Neural cell (in vitro differentiated cells): ENCODE measurements around the gene FUBP1. TPM values are rescaled to one million over a fixed set of nuclear protein-coding genes. Genes with fewer than 3 reads are reported as not detected.

Experiments
- H2AFZ ChIP-seq: fragments of 200-600, 300-800 bp; sonication (generic), shearing (Covaris generic); 2 replicates; pipeline ENCODE4 v1.6.0; 2014; ENCODE audit warnings: low read depth, mild to moderate bottlenecking, antibody characterized with exemption, low read length, moderate library complexity
- H3F3A ChIP-seq: fragments of 200-600 bp; shearing (Covaris generic); 2 replicates; pipeline ENCODE4 v1.6.1; 2016; ENCODE audit warnings: mild to moderate bottlenecking, moderate library complexity, mixed read lengths, antibody characterized with exemption, low read length; ENCODE audit not compliant: insufficient read depth, poor library complexity, severe bottlenecking
- H3K27ac ChIP-seq: fragments of 200-600, 300-800 bp; sonication (generic), shearing (Covaris generic); 2 replicates; pipeline ENCODE4 v1.5.1; 2014; ENCODE audit warnings: mild to moderate bottlenecking, low read length, moderate library complexity
- H3K27me3 ChIP-seq: fragments of 300-800, 200-600 bp; sonication (generic), shearing (Covaris generic); 2 replicates; pipeline ENCODE4 v1.6.0; 2014; ENCODE audit warnings: mild to moderate bottlenecking, low read depth, low read length, moderate library complexity; ENCODE audit not compliant: insufficient read depth
- H3K36me3 ChIP-seq: fragments of 300-800, 200-600 bp; sonication (generic), shearing (Covaris generic); 2 replicates; pipeline ENCODE4 v1.5.1; 2014; ENCODE audit warnings: mild to moderate bottlenecking, antibody characterized with exemption, low read length, moderate library complexity; ENCODE audit not compliant: insufficient read depth
- H3K4me2 ChIP-seq: fragments of 300-800, 200-600 bp; sonication (generic), shearing (Covaris generic); 2 replicates; pipeline ENCODE4 v1.6.0; 2014; ENCODE audit warnings: mild to moderate bottlenecking, low read length
- H3K4me3 ChIP-seq: fragments of 300-800, 200-600 bp; sonication (generic), shearing (Covaris generic); 2 replicates; pipeline ENCODE4 v1.5.1; 2014; ENCODE audit warnings: mild to moderate bottlenecking, low read length, moderate library complexity
- H3K79me2 ChIP-seq: fragments of 200-600 bp; shearing (Covaris generic); replicated peaks from 2 replicates; pipeline ENCODE4 v1.6.0; 2014; ENCODE audit warnings: mild to moderate bottlenecking, low read length, moderate library complexity; ENCODE audit not compliant: insufficient read depth
- H3K9ac ChIP-seq: fragments of 300-800, 200-600 bp; sonication (generic), shearing (Covaris generic); 2 replicates; pipeline ENCODE4 v1.6.1; 2016; ENCODE audit warnings: mild to moderate bottlenecking, low read length, mixed read lengths
- H3K9me2 ChIP-seq: fragments of 200-600 bp; shearing (Covaris generic); 2 replicates; pipeline ENCODE4 v1.6.1; 2016; ENCODE audit warnings: mild to moderate bottlenecking, low read length, mixed read lengths; ENCODE audit not compliant: insufficient read depth
- H3K9me3 ChIP-seq: fragments of 200-600, 300-800 bp; sonication (generic), shearing (Covaris generic); 2 replicates; pipeline ENCODE4 v1.6.1; 2016; ENCODE audit warnings: mild to moderate bottlenecking, mixed run types, low read length, moderate library complexity, mixed read lengths
- H4K20me1 ChIP-seq: fragments of 200-600 bp; shearing (Covaris generic); 2 replicates; pipeline ENCODE4 v1.6.1; 2016; ENCODE audit warnings: mild to moderate bottlenecking, mixed run types; ENCODE audit not compliant: insufficient read depth
- EP300 ChIP-seq: fragments of 450-650 bp; conservative IDR thresholded peaks from 2 replicates; pipeline ENCODE4 v1.6.1; 2014; ENCODE audit warnings: antibody characterized with exemption, mild to moderate bottlenecking, moderate library complexity; ENCODE audit not compliant: poor library complexity, severe bottlenecking
- EZH2 ChIP-seq: fragments of 200-600, 300-800 bp; shearing (Covaris generic), sonication (generic); IDR thresholded peaks from 2 replicates; pipeline ENCODE4 v1.6.1; 2014; ENCODE audit warnings: antibody characterized with exemption, low read length, borderline replicate concordance, mild to moderate bottlenecking; ENCODE audit not compliant: insufficient read depth, poor library complexity, severe bottlenecking
- MXI1 ChIP-seq: fragments of 450-650 bp; conservative IDR thresholded peaks from 2 replicates; pipeline ENCODE4 v1.6.1; 2014; ENCODE audit warnings: antibody characterized with exemption, mild to moderate bottlenecking; ENCODE audit not compliant: poor library complexity, severe bottlenecking
- POLR2AphosphoS5 ChIP-seq: IDR thresholded peaks from 2 replicates; pipeline ENCODE4 v1.6.1; 2012
- RAD21 ChIP-seq: fragments of 450-650 bp; conservative IDR thresholded peaks from 2 replicates; pipeline ENCODE4 v1.6.1; 2014; ENCODE audit warnings: antibody characterized with exemption, mild to moderate bottlenecking, moderate library complexity
- SMC3 ChIP-seq: fragments of 450-650 bp; conservative IDR thresholded peaks from 2 replicates; pipeline ENCODE4 v1.6.1; 2014; ENCODE audit warnings: antibody characterized with exemption, mild to moderate bottlenecking, moderate library complexity; ENCODE audit not compliant: poor library complexity
- TAF1 ChIP-seq: IDR thresholded peaks from 2 replicates; pipeline ENCODE4 v1.6.1; 2012; ENCODE audit warnings: low read depth
- polyA plus RNA-seq: library from polyadenylated mRNA; depleted of rRNA; stranded (reverse); fragments of >200 nt; gene quantifications from 2 replicates; pipeline ENCODE4 v1.2.3, GENCODE V29; 2014
- TF ChIP-seq, protein P1 (sequence below): fragments of 450-650 bp; IDR thresholded peaks from 2 replicates; pipeline ENCODE4 v1.5.1; 2014; ENCODE audit warnings: antibody characterized with exemption, mild to moderate bottlenecking, moderate library complexity; ENCODE audit not compliant: poor library complexity, severe bottlenecking
- TF ChIP-seq, protein P2 (sequence below): IDR thresholded peaks from 2 replicates; pipeline ENCODE4 v1.6.1; 2012; ENCODE audit warnings: borderline replicate concordance

FUBP1 gene
- polyA plus RNA-seq, 1 donor from 2014 or later = 630 TPM

DNA sequence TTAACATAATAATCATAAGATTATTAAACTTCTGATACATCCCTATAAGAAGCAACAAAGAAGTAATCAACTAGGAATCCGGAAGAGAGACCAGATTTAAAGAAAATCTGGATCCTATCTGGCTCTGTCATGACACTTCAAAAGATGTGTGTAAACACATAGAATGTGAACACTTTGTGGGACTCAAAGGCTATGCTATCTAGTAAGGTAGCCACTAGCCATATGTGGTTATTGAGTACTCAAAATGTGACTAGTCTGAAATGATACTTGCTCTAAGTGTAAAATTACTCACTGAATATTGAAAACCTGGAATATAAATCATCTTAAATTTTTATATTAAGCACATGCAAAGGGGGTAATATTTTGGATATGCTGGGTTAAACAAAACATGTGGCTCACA, 8.7 kb downstream of the FUBP1 start:
- Histone ChIP-seq H3K9ac (no peak overlapping the region), H3K27ac (no peak overlapping the region), H2AFZ (no peak overlapping the region), H3K36me3 (peaks cover 6% of the 10 kb centered on the region), H3K9me3 (no peaks in the 10 kb centered on the region), H3K79me2 (peaks cover 94% of the 10 kb centered on the region), H3K9me2 (no peaks in the 10 kb centered on the region), H3K27me3 (no peaks in the 10 kb centered on the region), H3F3A (peaks cover 5% of the 10 kb centered on the region), H3K4me2 (no peak overlapping the region), H3K4me3 (no peak overlapping the region), H4K20me1 (peaks cover 19% of the 10 kb centered on the region)
- TF ChIP-seq SMC3 (no peak), TAF1 (no peak), RAD21 (no peak), POLR2AphosphoS5 (no peak), MXI1 (no peak), EZH2 (no peak), EP300 (no peak)
- TF ChIP-seq, protein P1, sequence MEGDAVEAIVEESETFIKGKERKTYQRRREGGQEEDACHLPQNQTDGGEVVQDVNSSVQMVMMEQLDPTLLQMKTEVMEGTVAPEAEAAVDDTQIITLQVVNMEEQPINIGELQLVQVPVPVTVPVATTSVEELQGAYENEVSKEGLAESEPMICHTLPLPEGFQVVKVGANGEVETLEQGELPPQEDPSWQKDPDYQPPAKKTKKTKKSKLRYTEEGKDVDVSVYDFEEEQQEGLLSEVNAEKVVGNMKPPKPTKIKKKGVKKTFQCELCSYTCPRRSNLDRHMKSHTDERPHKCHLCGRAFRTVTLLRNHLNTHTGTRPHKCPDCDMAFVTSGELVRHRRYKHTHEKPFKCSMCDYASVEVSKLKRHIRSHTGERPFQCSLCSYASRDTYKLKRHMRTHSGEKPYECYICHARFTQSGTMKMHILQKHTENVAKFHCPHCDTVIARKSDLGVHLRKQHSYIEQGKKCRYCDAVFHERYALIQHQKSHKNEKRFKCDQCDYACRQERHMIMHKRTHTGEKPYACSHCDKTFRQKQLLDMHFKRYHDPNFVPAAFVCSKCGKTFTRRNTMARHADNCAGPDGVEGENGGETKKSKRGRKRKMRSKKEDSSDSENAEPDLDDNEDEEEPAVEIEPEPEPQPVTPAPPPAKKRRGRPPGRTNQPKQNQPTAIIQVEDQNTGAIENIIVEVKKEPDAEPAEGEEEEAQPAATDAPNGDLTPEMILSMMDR = no peak
- TF ChIP-seq, protein P2, sequence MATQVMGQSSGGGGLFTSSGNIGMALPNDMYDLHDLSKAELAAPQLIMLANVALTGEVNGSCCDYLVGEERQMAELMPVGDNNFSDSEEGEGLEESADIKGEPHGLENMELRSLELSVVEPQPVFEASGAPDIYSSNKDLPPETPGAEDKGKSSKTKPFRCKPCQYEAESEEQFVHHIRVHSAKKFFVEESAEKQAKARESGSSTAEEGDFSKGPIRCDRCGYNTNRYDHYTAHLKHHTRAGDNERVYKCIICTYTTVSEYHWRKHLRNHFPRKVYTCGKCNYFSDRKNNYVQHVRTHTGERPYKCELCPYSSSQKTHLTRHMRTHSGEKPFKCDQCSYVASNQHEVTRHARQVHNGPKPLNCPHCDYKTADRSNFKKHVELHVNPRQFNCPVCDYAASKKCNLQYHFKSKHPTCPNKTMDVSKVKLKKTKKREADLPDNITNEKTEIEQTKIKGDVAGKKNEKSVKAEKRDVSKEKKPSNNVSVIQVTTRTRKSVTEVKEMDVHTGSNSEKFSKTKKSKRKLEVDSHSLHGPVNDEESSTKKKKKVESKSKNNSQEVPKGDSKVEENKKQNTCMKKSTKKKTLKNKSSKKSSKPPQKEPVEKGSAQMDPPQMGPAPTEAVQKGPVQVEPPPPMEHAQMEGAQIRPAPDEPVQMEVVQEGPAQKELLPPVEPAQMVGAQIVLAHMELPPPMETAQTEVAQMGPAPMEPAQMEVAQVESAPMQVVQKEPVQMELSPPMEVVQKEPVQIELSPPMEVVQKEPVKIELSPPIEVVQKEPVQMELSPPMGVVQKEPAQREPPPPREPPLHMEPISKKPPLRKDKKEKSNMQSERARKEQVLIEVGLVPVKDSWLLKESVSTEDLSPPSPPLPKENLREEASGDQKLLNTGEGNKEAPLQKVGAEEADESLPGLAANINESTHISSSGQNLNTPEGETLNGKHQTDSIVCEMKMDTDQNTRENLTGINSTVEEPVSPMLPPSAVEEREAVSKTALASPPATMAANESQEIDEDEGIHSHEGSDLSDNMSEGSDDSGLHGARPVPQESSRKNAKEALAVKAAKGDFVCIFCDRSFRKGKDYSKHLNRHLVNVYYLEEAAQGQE = no peak

DNA sequence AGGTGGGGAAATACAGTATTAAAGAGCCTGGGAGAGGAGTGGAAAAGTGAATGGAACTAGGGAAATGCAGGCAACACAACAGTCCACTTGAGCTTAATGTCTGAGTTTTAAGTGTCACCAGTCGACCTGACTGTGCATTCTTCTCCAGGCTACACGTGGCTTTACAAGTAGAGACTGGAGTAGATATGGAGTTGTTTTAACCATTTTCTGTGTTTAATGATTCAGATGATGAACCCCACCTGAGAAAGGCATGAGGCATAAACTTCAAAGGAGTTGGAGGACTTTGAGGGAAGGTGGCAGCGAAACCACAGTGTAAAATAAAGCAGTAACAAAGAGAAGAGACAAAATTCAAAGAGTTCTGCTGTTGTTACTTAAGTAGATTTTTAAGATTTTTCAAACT, 12.6 kb downstream of the FUBP1 start:
- Histone ChIP-seq H3K4me2 (no peak overlapping the region), H4K20me1 (peaks cover 3% of the 10 kb centered on the region), H3K36me3 (peaks cover 32% of the 10 kb centered on the region), H3K9me2 (no peaks in the 10 kb centered on the region), H3K4me3 (no peak overlapping the region), H3K27ac (no peak overlapping the region), H3F3A (no peaks in the 10 kb centered on the region), H3K79me2 (peaks cover 82% of the 10 kb centered on the region), H2AFZ (no peak overlapping the region), H3K9ac (no peak overlapping the region), H3K9me3 (no peaks in the 10 kb centered on the region), H3K27me3 (no peaks in the 10 kb centered on the region)
- TF ChIP-seq POLR2AphosphoS5 = no peak
- no peak for TF ChIP-seq EP300
- TF ChIP-seq RAD21 = no peak
- TF ChIP-seq TAF1 = no peak
- TF ChIP-seq EZH2 = no peak
- no peak for TF ChIP-seq SMC3
- TF ChIP-seq, protein P2 = no peak
